ENCODE data around the gene LST1.

DNA sequence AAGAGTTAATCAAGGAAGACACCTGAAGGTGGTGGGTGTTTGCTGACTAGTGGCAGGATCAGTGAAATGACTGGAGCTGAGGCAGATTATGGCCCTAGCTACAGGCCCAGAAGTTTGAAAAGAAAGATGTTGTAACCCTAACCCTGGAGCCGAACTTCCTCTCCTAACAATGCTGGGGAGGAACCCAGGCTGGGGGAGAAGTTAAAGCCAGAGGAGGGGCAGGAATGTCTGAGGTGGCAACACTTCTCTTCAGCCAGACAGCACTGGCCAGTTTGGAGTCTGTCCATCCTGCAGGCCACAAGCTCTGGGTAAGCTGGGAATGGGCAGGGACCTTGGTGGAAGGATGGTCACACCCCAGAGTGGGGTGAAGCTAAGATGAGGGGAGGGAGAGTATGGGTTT lies at the start of gene LST1:
- TF ChIP-seq, protein P1, sequence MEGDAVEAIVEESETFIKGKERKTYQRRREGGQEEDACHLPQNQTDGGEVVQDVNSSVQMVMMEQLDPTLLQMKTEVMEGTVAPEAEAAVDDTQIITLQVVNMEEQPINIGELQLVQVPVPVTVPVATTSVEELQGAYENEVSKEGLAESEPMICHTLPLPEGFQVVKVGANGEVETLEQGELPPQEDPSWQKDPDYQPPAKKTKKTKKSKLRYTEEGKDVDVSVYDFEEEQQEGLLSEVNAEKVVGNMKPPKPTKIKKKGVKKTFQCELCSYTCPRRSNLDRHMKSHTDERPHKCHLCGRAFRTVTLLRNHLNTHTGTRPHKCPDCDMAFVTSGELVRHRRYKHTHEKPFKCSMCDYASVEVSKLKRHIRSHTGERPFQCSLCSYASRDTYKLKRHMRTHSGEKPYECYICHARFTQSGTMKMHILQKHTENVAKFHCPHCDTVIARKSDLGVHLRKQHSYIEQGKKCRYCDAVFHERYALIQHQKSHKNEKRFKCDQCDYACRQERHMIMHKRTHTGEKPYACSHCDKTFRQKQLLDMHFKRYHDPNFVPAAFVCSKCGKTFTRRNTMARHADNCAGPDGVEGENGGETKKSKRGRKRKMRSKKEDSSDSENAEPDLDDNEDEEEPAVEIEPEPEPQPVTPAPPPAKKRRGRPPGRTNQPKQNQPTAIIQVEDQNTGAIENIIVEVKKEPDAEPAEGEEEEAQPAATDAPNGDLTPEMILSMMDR (IDR thresholded peaks at IDR 0.05; ENCODE audit: low read depth, low read length, missing input control): no peak
- TF ChIP-seq, protein P2, sequence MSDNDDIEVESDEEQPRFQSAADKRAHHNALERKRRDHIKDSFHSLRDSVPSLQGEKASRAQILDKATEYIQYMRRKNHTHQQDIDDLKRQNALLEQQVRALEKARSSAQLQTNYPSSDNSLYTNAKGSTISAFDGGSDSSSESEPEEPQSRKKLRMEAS (IDR thresholded peaks at IDR 0.05): no peak
- no peak for TF ChIP-seq RAD21 (IDR thresholded peaks at IDR 0.05)
- no peak for TF ChIP-seq HNF4A (conservative IDR thresholded peaks at IDR 0.05)
- no peak for TF ChIP-seq YY1 (IDR thresholded peaks at IDR 0.05)
- TF ChIP-seq JUND (IDR thresholded peaks at IDR 0.05): no peak
- TF ChIP-seq, protein P3, sequence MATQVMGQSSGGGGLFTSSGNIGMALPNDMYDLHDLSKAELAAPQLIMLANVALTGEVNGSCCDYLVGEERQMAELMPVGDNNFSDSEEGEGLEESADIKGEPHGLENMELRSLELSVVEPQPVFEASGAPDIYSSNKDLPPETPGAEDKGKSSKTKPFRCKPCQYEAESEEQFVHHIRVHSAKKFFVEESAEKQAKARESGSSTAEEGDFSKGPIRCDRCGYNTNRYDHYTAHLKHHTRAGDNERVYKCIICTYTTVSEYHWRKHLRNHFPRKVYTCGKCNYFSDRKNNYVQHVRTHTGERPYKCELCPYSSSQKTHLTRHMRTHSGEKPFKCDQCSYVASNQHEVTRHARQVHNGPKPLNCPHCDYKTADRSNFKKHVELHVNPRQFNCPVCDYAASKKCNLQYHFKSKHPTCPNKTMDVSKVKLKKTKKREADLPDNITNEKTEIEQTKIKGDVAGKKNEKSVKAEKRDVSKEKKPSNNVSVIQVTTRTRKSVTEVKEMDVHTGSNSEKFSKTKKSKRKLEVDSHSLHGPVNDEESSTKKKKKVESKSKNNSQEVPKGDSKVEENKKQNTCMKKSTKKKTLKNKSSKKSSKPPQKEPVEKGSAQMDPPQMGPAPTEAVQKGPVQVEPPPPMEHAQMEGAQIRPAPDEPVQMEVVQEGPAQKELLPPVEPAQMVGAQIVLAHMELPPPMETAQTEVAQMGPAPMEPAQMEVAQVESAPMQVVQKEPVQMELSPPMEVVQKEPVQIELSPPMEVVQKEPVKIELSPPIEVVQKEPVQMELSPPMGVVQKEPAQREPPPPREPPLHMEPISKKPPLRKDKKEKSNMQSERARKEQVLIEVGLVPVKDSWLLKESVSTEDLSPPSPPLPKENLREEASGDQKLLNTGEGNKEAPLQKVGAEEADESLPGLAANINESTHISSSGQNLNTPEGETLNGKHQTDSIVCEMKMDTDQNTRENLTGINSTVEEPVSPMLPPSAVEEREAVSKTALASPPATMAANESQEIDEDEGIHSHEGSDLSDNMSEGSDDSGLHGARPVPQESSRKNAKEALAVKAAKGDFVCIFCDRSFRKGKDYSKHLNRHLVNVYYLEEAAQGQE (IDR thresholded peaks at IDR 0.05): no peak
